ENCODE data around the gene TLCD3B. TPM values are rescaled to one million over a fixed set of nuclear protein-coding genes. Genes with fewer than 3 reads are reported as not detected.

TLCD3B gene
- total RNA-seq, 1 experiment from 2014 or later: 20.9 TPM

DNA sequence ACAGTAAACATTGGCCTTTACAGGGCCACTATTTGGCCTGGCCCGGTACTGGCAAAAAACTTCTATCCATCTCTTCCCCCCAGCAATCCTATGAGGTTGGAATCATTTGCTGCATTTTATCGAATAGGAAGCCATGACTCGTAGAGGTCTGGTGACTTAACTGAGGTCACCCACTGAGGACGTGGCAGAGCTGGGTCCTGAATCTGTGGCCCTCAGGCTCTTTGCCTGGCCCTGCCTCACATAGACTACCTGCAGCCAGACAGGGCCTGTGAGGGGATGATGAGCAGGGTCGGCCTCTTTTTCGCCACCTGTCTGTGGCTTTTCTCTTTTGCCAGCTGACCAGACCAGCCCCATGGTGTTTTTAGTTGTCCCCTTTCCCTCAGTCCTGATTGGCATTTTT is 46.6 kb upstream of the TLCD3B start:
- TF ChIP-seq, protein P1, sequence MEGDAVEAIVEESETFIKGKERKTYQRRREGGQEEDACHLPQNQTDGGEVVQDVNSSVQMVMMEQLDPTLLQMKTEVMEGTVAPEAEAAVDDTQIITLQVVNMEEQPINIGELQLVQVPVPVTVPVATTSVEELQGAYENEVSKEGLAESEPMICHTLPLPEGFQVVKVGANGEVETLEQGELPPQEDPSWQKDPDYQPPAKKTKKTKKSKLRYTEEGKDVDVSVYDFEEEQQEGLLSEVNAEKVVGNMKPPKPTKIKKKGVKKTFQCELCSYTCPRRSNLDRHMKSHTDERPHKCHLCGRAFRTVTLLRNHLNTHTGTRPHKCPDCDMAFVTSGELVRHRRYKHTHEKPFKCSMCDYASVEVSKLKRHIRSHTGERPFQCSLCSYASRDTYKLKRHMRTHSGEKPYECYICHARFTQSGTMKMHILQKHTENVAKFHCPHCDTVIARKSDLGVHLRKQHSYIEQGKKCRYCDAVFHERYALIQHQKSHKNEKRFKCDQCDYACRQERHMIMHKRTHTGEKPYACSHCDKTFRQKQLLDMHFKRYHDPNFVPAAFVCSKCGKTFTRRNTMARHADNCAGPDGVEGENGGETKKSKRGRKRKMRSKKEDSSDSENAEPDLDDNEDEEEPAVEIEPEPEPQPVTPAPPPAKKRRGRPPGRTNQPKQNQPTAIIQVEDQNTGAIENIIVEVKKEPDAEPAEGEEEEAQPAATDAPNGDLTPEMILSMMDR (conservative IDR thresholded peaks at IDR 0.05): no peak
- H3K27ac ChIP-seq (ENCODE audit: insufficient read length, low read depth, low read length): no peak overlapping the region
- no peak overlapping the region for H2BK5ac ChIP-seq (ENCODE audit: insufficient read length, low read length)
- no peak overlapping the region for H3K4ac ChIP-seq (ENCODE audit: low read depth, low read length)
- no peaks in the 10 kb centered on the region for H3K9me3 ChIP-seq (ENCODE audit: control insufficient read depth, low read depth, low read length)
- H2BK120ac ChIP-seq (ENCODE audit: low read depth, low read length, poor library complexity, severe bottlenecking): no peak overlapping the region
- no peak overlapping the region for H2BK15ac ChIP-seq (ENCODE audit: low read depth, low read length)
- no peak overlapping the region for H3K14ac ChIP-seq (ENCODE audit: insufficient read depth, low read length)
- H4K20me1 ChIP-seq (ENCODE audit: control insufficient read depth, insufficient read depth, insufficient read length): no peaks in the 10 kb centered on the region
- no peak for DNase-seq
- H4K8ac ChIP-seq (replicated peaks; ENCODE audit: insufficient read length, low read depth, low read length): no peak overlapping the region
- no peak overlapping the region for H3T11ph ChIP-seq (ENCODE audit: low read length)
- no peak overlapping the region for H2AK5ac ChIP-seq (ENCODE audit: insufficient read length, low read length)
- H3K36me3 Mint-ChIP-seq (ENCODE audit: insufficient read depth in 1 of 3, low read depth in 3 of 3): peaks cover 41 to 58% (median 53%) of the 10 kb centered on the region in 3 experiments
- no peaks in the 10 kb centered on the region; a peak in 2 of 5 replicates for H3K9me3 Mint-ChIP-seq
- no peak overlapping the region for H3K18ac ChIP-seq (ENCODE audit: insufficient read length, low read depth, low read length)
- peak overlapping the region; percentile 31 for H3K9ac ChIP-seq (ENCODE audit: extremely low read depth, insufficient read length, low read length)
- no peak overlapping the region for H3K56ac ChIP-seq (ENCODE audit: insufficient read length, low read depth, low read length)
- H3K4me1 Mint-ChIP-seq: peaks cover 13 to 19% of the 10 kb centered on the region in 2 experiments
- H2AFZ ChIP-seq (ENCODE audit: low read length): no peak overlapping the region
- no CpG with 5 or more reads among the region's 6 CpGs for WGBS (ENCODE audit: extremely low coverage, insufficient read length, low lambda C conversion rate)
- peaks cover 16% of the 10 kb centered on the region; the same call in 1 of the 2 replicates for H3K79me2 ChIP-seq (ENCODE audit: insufficient read depth, low read length)
- peaks cover 9% of the 10 kb centered on the region for H3K79me1 ChIP-seq (ENCODE audit: insufficient read depth, low read depth, low read length, poor library complexity, severe bottlenecking)
- no peaks in the 10 kb centered on the region for H3K27me3 Mint-ChIP-seq (ENCODE audit: low read depth)
- no peak overlapping the region for H2BK12ac ChIP-seq (ENCODE audit: insufficient read length, low read depth, low read length)
- no peaks in the 10 kb centered on the region for H3K27me3 ChIP-seq (ENCODE audit: insufficient read depth, low read length)
- peaks cover 7% of the 10 kb centered on the region for H3K23me2 ChIP-seq (ENCODE audit: insufficient read length, low read depth, low read length, poor library complexity, severe bottlenecking)
- H4K5ac ChIP-seq (ENCODE audit: insufficient read length, low read depth, low read length): no peak overlapping the region
- no peaks in the 10 kb centered on the region for H3K4me1 ChIP-seq (ENCODE audit: insufficient read depth, low read length)
- H4K91ac ChIP-seq (ENCODE audit: insufficient read length, low read depth, low read length): no peak overlapping the region
- H2BK20ac ChIP-seq (ENCODE audit: low read depth, low read length, poor library complexity, severe bottlenecking): no peak overlapping the region
- H3K4me2 ChIP-seq (ENCODE audit: insufficient read depth, insufficient read length, low read length): no peak overlapping the region
- no peak overlapping the region for H3K23ac ChIP-seq (ENCODE audit: insufficient read length, low read depth, low read length)
- H3K27ac Mint-ChIP-seq: no peak overlapping the region; a peak in 1 of 7 replicates
- peak overlapping the region; percentile 73 to 89 for H3K4me3 Mint-ChIP-seq

Data from H9 (cell line).